ENCODE measurements around the gene GLB1L.

The GLB1L gene

DNA sequence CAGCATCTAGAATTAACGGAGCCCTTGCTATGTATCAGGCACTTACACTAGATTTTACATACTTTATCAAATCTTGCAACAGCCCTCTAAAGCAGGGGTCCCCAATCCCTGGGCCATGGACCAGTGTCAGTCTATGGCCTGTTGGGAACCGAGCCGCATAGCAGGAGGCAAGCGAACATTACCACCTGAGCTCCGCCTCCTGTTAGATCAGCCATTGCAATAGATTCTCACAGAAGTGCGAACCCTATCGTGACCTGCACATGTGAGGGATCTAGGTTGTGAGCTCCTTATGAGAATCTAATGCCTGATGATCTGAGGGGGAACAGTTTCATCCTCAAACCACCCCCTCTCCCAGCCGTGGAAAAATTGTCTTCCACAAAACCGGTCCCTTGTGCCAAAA is 47.4 kb upstream of the GLB1L start:
- H3K36me3 ChIP-seq (replicated peaks; ENCODE audit: insufficient read depth, low read length): no peaks in the 10 kb centered on the region
- H3K9me3 ChIP-seq (replicated peaks; ENCODE audit: insufficient read depth, low read length): no peaks in the 10 kb centered on the region
- H3K79me2 ChIP-seq (ENCODE audit: low read length): no peaks in the 10 kb centered on the region
- H2AFZ ChIP-seq (ENCODE audit: low read length): no peak overlapping the region
- no peak overlapping the region for H3K4me3 ChIP-seq (ENCODE audit: low read length)
- no peaks in the 10 kb centered on the region for H3K9me2 ChIP-seq (replicated peaks; ENCODE audit: insufficient read depth, low read length)
- H3K4me1 ChIP-seq (ENCODE audit: low read length): peaks cover 6% of the 10 kb centered on the region
- H4K20me1 ChIP-seq (ENCODE audit: insufficient read depth, low read length): no peaks in the 10 kb centered on the region
- DNase-seq: no peak
- H3F3A ChIP-seq (ENCODE audit: insufficient read depth, low read length): peaks cover 5% of the 10 kb centered on the region; the same call in 1 of the 2 replicates
- no peak overlapping the region for H3K4me2 ChIP-seq (ENCODE audit: low read depth, low read length)
- H3K27me3 ChIP-seq (replicated peaks; ENCODE audit: insufficient read depth, low read length): peaks cover 24% of the 10 kb centered on the region
- H3K9ac ChIP-seq (ENCODE audit: low read length): no peak overlapping the region
- TF ChIP-seq, protein P1, sequence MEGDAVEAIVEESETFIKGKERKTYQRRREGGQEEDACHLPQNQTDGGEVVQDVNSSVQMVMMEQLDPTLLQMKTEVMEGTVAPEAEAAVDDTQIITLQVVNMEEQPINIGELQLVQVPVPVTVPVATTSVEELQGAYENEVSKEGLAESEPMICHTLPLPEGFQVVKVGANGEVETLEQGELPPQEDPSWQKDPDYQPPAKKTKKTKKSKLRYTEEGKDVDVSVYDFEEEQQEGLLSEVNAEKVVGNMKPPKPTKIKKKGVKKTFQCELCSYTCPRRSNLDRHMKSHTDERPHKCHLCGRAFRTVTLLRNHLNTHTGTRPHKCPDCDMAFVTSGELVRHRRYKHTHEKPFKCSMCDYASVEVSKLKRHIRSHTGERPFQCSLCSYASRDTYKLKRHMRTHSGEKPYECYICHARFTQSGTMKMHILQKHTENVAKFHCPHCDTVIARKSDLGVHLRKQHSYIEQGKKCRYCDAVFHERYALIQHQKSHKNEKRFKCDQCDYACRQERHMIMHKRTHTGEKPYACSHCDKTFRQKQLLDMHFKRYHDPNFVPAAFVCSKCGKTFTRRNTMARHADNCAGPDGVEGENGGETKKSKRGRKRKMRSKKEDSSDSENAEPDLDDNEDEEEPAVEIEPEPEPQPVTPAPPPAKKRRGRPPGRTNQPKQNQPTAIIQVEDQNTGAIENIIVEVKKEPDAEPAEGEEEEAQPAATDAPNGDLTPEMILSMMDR (IDR thresholded peaks at IDR 0.05; ENCODE audit: low read length): no peak
- TF ChIP-seq EZH2 (optimal IDR thresholded peaks at IDR 0.05; ENCODE audit: low read depth, low read length): no peak
- no peak for TF ChIP-seq EZH2phosphoT487 (IDR thresholded peaks at IDR 0.05; ENCODE audit: low read length)
- H3K27ac ChIP-seq (ENCODE audit: low read length): no peak overlapping the region

DNA sequence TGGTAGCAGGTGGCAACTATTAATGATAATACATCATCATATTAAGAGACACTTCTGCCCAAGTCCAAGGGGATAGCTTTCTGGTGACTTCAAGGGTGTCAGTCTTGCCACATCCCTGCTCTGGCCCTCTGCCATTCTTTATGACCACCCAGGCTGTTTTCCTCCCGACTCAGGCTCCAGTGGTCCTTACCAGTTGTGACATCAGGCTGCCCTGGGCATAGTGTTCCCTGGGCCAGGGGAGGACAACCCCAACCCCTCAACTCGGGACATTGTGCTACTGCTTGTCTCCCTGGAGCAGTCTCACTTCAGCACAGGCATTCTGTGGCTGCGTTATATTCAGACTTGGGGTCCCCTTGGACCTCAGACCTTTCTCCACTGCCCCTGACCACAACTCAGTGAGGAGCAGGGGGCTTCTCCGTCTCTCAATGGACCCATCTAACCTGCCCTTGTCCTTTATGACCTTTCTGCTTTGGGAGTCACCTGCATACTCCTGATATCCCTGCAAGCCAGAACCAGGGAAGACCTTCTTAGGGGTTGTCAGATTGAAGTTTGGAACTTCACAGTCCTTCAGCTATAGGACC is 46.8 kb upstream of the GLB1L start:
- Histone ChIP-seq H3K27me3 (replicated peaks; ENCODE audit: insufficient read depth, low read length) (peaks cover 24% of the 10 kb centered on the region), H3K9me3 (replicated peaks; ENCODE audit: insufficient read depth, low read length) (no peaks in the 10 kb centered on the region)

DNA sequence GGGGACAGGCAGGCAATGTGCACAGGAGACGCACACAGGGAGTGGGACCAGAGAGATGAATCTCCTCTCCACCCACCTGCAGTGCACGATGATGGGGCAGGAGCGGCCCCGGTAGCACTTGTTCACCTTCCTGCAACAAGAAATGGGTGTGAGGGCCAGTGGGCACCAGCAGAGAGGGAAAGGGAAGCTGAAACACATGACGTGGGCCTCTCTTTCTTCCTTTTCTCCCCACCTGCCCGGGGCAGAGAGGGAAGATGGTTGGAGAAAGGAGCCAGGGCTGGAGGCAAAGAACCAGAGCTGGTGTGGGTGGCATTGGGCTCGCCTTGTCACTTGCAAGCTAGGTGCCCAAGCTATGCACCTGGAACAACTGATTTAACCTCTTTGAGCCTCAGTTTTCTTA is 46.1 kb upstream of the GLB1L start:
- H3K4me2 ChIP-seq (ENCODE audit: low read depth, low read length): no peak overlapping the region
- H3K27ac ChIP-seq (ENCODE audit: low read length): no peak overlapping the region
- no peak overlapping the region for H3K9ac ChIP-seq (ENCODE audit: low read length)
- no peak for DNase-seq
- H3K27me3 ChIP-seq (replicated peaks; ENCODE audit: insufficient read depth, low read length): peaks cover 24% of the 10 kb centered on the region
- peaks cover 5% of the 10 kb centered on the region; the same call in 1 of the 2 replicates for H3F3A ChIP-seq (ENCODE audit: insufficient read depth, low read length)
- no peaks in the 10 kb centered on the region for H4K20me1 ChIP-seq (ENCODE audit: insufficient read depth, low read length)
- H3K36me3 ChIP-seq (replicated peaks; ENCODE audit: insufficient read depth, low read length): no peaks in the 10 kb centered on the region
- peaks cover 6% of the 10 kb centered on the region for H3K4me1 ChIP-seq (ENCODE audit: low read length)
- H3K4me3 ChIP-seq (ENCODE audit: low read length): no peak overlapping the region
- no peaks in the 10 kb centered on the region for H3K9me3 ChIP-seq (replicated peaks; ENCODE audit: insufficient read depth, low read length)
- TF ChIP-seq, protein P1 (IDR thresholded peaks at IDR 0.05; ENCODE audit: low read length): no peak
- TF ChIP-seq EZH2phosphoT487 (IDR thresholded peaks at IDR 0.05; ENCODE audit: low read length): no peak
- no peak for TF ChIP-seq EZH2 (optimal IDR thresholded peaks at IDR 0.05; ENCODE audit: low read depth, low read length)
- H3K79me2 ChIP-seq (ENCODE audit: low read length): no peaks in the 10 kb centered on the region
- no peak overlapping the region for H2AFZ ChIP-seq (ENCODE audit: low read length)
- H3K9me2 ChIP-seq (replicated peaks; ENCODE audit: insufficient read depth, low read length): no peaks in the 10 kb centered on the region

More for the DNA sequence above, 46.8 kb upstream of the GLB1L start:
- Histone ChIP-seq H3K9me2 (replicated peaks; ENCODE audit: insufficient read depth, low read length) (no peaks in the 10 kb centered on the region), H2AFZ (ENCODE audit: low read length) (no peak overlapping the region), H3K4me3 (ENCODE audit: low read length) (no peak overlapping the region), H4K20me1 (ENCODE audit: insufficient read depth, low read length) (no peaks in the 10 kb centered on the region), H3K4me1 (ENCODE audit: low read length) (peaks cover 6% of the 10 kb centered on the region), H3K36me3 (replicated peaks; ENCODE audit: insufficient read depth, low read length) (no peaks in the 10 kb centered on the region), H3K9ac (ENCODE audit: low read length) (no peak overlapping the region), H3K27ac (ENCODE audit: low read length) (no peak overlapping the region), H3K4me2 (ENCODE audit: low read depth, low read length) (no peak overlapping the region), H3K79me2 (ENCODE audit: low read length) (no peaks in the 10 kb centered on the region), H3F3A (ENCODE audit: insufficient read depth, low read length) (peaks cover 5% of the 10 kb centered on the region; the same call in 1 of the 2 replicates)
- TF ChIP-seq EZH2phosphoT487 (IDR thresholded peaks at IDR 0.05; ENCODE audit: low read length) (no peak), EZH2 (optimal IDR thresholded peaks at IDR 0.05; ENCODE audit: low read depth, low read length) (no peak)
- TF ChIP-seq, protein P1 (IDR thresholded peaks at IDR 0.05; ENCODE audit: low read length): no peak
- no peak for DNase-seq

Measured in MM.1S (cell line).